H9 (cell line): ENCODE measurements around the gene ADO. TPM values are rescaled to one million over a fixed set of nuclear protein-coding genes. Genes with fewer than 3 reads are reported as not detected.

ENCODE experiments used
- DNase-seq: peaks from one replicate; pipeline ENCODE4 v3.0.0-alpha.2; 2017
- H2AFZ ChIP-seq: one replicate; pipeline ENCODE4 v1.6.1; 2013; ENCODE audit warnings: mild to moderate bottlenecking, low read length, control low read depth, moderate library complexity
- H2AK5ac ChIP-seq: 2 replicates; pipeline ENCODE4 v1.6.1; 2013; ENCODE audit warnings: low read length, control low read depth, mixed read lengths; ENCODE audit not compliant: insufficient read length
- H2BK120ac ChIP-seq: one replicate; pipeline ENCODE4 v1.6.1; 2013; ENCODE audit warnings: low read depth, mild to moderate bottlenecking, low read length, control low read depth, inconsistent platforms; ENCODE audit not compliant: poor library complexity, severe bottlenecking
- H2BK12ac ChIP-seq: 2 replicates; pipeline ENCODE4 v1.6.1; 2013; ENCODE audit warnings: low read length, control low read depth, mixed read lengths, low read depth; ENCODE audit not compliant: insufficient read length
- H2BK15ac ChIP-seq: 2 replicates; pipeline ENCODE4 v1.6.1; 2013; ENCODE audit warnings: low read depth, low read length, control low read depth
- H2BK20ac ChIP-seq: one replicate; pipeline ENCODE4 v1.6.1; 2013; ENCODE audit warnings: low read depth, mild to moderate bottlenecking, low read length, control low read depth, inconsistent platforms; ENCODE audit not compliant: poor library complexity, severe bottlenecking
- H2BK5ac ChIP-seq: 2 replicates; pipeline ENCODE4 v1.6.1; 2013; ENCODE audit warnings: low read length, control low read depth, mixed read lengths; ENCODE audit not compliant: insufficient read length
- H3K14ac ChIP-seq: 2 replicates; pipeline ENCODE4 v1.6.1; 2013; ENCODE audit warnings: low read length, control low read depth; ENCODE audit not compliant: insufficient read depth
- H3K18ac ChIP-seq: 2 replicates; pipeline ENCODE4 v1.6.1; 2013; ENCODE audit warnings: low read depth, mild to moderate bottlenecking, mixed read lengths, low read length, control low read depth; ENCODE audit not compliant: insufficient read length
- H3K23ac ChIP-seq: 2 replicates; pipeline ENCODE4 v1.6.1; 2013; ENCODE audit warnings: low read length, control low read depth, mixed read lengths, low read depth; ENCODE audit not compliant: insufficient read length
- H3K23me2 ChIP-seq: 2 replicates; pipeline ENCODE4 v1.6.1; 2013; ENCODE audit warnings: low read depth, mild to moderate bottlenecking, mixed read lengths, low read length, control low read depth; ENCODE audit not compliant: insufficient read length, poor library complexity, severe bottlenecking
- H3K27ac ChIP-seq: 2 replicates; pipeline ENCODE4 v1.5.1; 2013; ENCODE audit warnings: low read length, control low read depth, mixed read lengths, low read depth; ENCODE audit not compliant: insufficient read length
- H3K27me3 ChIP-seq: 2 replicates; pipeline ENCODE4 v1.6.1; 2013; ENCODE audit warnings: low read length, control low read depth, inconsistent platforms; ENCODE audit not compliant: insufficient read depth
- H3K4ac ChIP-seq: 2 replicates; pipeline ENCODE4 v1.6.1; 2013; ENCODE audit warnings: low read depth, mild to moderate bottlenecking, control low read depth, inconsistent platforms, low read length, moderate library complexity
- H3K4me1 ChIP-seq: 2 replicates; pipeline ENCODE4 v1.6.1; 2013; ENCODE audit warnings: low read length, control low read depth, inconsistent platforms; ENCODE audit not compliant: insufficient read depth
- H3K4me2 ChIP-seq: 2 replicates; pipeline ENCODE4 v1.6.1; 2013; ENCODE audit warnings: low read length, control low read depth, mixed read lengths; ENCODE audit not compliant: insufficient read length, insufficient read depth
- H3K56ac ChIP-seq: 2 replicates; pipeline ENCODE4 v1.6.1; 2013; ENCODE audit warnings: low read depth, mild to moderate bottlenecking, mixed read lengths, low read length, control low read depth; ENCODE audit not compliant: insufficient read length
- H3K79me1 ChIP-seq: 2 replicates; pipeline ENCODE4 v1.6.1; 2013; ENCODE audit warnings: low read depth, mild to moderate bottlenecking, moderate library complexity, low read length, control low read depth, inconsistent platforms; ENCODE audit not compliant: insufficient read depth, poor library complexity, severe bottlenecking
- H3K79me2 ChIP-seq: 2 replicates; pipeline ENCODE4 v1.6.1; 2013; ENCODE audit warnings: low read length, control low read depth, inconsistent platforms; ENCODE audit not compliant: insufficient read depth
- H3K9ac ChIP-seq: 2 replicates; pipeline ENCODE4 v1.6.1; 2013; ENCODE audit warnings: low read length, control low read depth, mixed read lengths; ENCODE audit not compliant: insufficient read length; ENCODE audit errors: extremely low read depth
- H3K9me3 ChIP-seq: one replicate; pipeline ENCODE4 v1.6.1; 2013; ENCODE audit warnings: low read depth, low read length, inconsistent platforms; ENCODE audit not compliant: control insufficient read depth
- H3T11ph ChIP-seq: one replicate; pipeline ENCODE4 v1.6.1; 2013; ENCODE audit warnings: mild to moderate bottlenecking, low read length, control low read depth, inconsistent platforms
- H4K20me1 ChIP-seq: one replicate; pipeline ENCODE4 v1.6.1; 2013; ENCODE audit not compliant: control insufficient read depth, insufficient read length, insufficient read depth
- H4K5ac ChIP-seq: 2 replicates; pipeline ENCODE4 v1.6.1; 2013; ENCODE audit warnings: low read depth, mild to moderate bottlenecking, mixed read lengths, low read length, control low read depth; ENCODE audit not compliant: insufficient read length
- H4K8ac ChIP-seq: replicated peaks from 2 replicates; pipeline ENCODE4 v1.6.1; 2013; ENCODE audit warnings: low read length, control low read depth, mixed read lengths, low read depth; ENCODE audit not compliant: insufficient read length
- H4K91ac ChIP-seq: 2 replicates; pipeline ENCODE4 v1.6.1; 2013; ENCODE audit warnings: low read depth, mild to moderate bottlenecking, moderate library complexity, mixed read lengths, low read length, control low read depth; ENCODE audit not compliant: insufficient read length
- H3K27ac Mint-ChIP-seq, 3 experiments: 2 replicates in 2 of 3; 3 replicates in 1 of 3; pipeline ENCODE4 v1.8.0; 2020 to 2021; ENCODE audit warnings: mixed read lengths in 3 of 3, mild to moderate bottlenecking in 1 of 3, moderate library complexity in 1 of 3
- H3K27me3 Mint-ChIP-seq: 2 replicates; pipeline ENCODE4 v1.8.0; 2021; ENCODE audit warnings: low read depth, mild to moderate bottlenecking, moderate library complexity, mixed read lengths
- H3K36me3 Mint-ChIP-seq, 3 experiments: 2 replicates in 2 of 3; 3 replicates in 1 of 3; pipeline ENCODE4 v1.8.0; 2020 to 2021; ENCODE audit warnings: low read depth in 3 of 3, mixed read lengths in 3 of 3; ENCODE audit not compliant: insufficient read depth in 1 of 3
- H3K4me1 Mint-ChIP-seq, 2 experiments: 2 replicates each; pipeline ENCODE4 v1.8.0; 2020; ENCODE audit warnings: mixed read lengths in 2 of 2
- H3K4me3 Mint-ChIP-seq, 2 experiments: 2 replicates in 1 of 2; 3 replicates in 1 of 2; pipeline ENCODE4 v1.8.0; 2020 to 2021; ENCODE audit warnings: mild to moderate bottlenecking in 2 of 2, mixed read lengths in 2 of 2, moderate library complexity in 1 of 2
- H3K9me3 Mint-ChIP-seq, 2 experiments: 2 replicates in 1 of 2; 3 replicates in 1 of 2; pipeline ENCODE4 v1.8.0; 2020; ENCODE audit warnings: mild to moderate bottlenecking in 2 of 2, mixed read lengths in 2 of 2, moderate library complexity in 1 of 2
- WGBS: extraction: QIAGEN DNeasy Blood & Tissue Kit; methylation state at CpG from one replicate; pipeline ENCODE4 v1.1.7; 2013; ENCODE audit warnings: missing lambda C conversion rate, low lambda C conversion rate, mixed read lengths; ENCODE audit not compliant: insufficient read length; ENCODE audit errors: extremely low coverage; 5-methylcytosine and 5-hydroxymethylcytosine counted together
- total RNA-seq: library from RNA; stranded (reverse); gene quantifications from 2 replicates; pipeline ENCODE4 v1.2.1, GENCODE V29; 2021
- TF ChIP-seq, protein P1 (sequence below): fragments of 200-600 bp; sonication (generic); conservative IDR thresholded peaks from 3 replicates; pipeline ENCODE4 v1.8.0; 2021; ENCODE audit warnings: antibody characterized with exemption, mild to moderate bottlenecking

The ADO gene
- total RNA-seq, 1 experiment from 2014 or later, result 31.6 TPM

DNA sequence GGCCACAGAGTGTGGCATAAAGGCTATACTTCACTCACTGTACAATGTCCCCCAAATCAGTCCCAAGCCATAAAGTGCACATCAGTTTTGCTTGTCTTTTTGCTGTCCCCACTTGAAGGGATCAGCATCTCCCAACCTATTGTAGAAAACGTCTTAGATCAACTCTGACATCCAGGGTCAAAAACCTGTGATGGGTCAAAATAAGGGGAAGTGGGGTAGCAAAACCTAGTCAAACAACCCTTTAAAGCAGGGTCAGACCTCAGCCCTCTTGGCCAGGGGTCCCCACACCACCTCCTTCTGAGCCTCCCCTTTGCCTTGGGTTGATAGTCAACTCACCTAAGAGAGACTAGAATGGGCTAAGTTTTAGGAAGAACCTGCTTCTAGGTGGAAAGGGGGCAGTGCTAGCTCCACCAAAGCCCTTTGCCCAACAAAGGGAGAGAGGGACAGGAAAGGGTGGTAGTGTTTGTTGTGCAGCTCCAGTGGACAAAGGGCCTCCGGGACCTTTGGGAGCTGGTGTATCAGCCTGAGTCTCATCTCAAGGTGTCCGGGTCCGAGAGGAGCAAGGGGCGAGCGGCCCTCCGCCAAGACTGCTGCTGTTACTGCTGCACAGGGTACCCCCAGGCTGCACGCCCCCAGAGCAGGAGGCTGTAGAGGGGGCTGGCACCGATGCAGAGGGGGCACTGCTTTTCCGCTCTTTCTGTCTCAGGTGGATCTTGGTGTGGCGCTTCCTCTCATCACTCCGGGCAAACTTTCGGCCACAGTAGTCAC, 8.3 kb downstream of the ADO start:
- Mint-ChIP-seq H3K9me3 (peaks cover 0 to 4% of the 10 kb centered on the region in 2 experiments; a peak in 2 of 5 replicates), H3K4me1 (peaks cover 20 to 27% of the 10 kb centered on the region in 2 experiments), H3K36me3 (peaks cover 2 to 7% (median 6%) of the 10 kb centered on the region in 3 experiments; a peak in 5 of 7 replicates), H3K4me3 (no peak overlapping the region), H3K27me3 (peaks cover 62% of the 10 kb centered on the region), H3K27ac (no peak overlapping the region; a peak in 1 of 7 replicates)
- no peak overlapping the region for H2BK15ac ChIP-seq
- H3K9me3 ChIP-seq, result no peaks in the 10 kb centered on the region
- no peak overlapping the region for H4K91ac ChIP-seq
- H2BK120ac ChIP-seq, result no peak overlapping the region
- no peak overlapping the region for H3K18ac ChIP-seq
- no CpG with 5 or more reads among the region's 13 CpGs for WGBS
- H3K14ac ChIP-seq, result no peak overlapping the region
- no peak overlapping the region for H2BK20ac ChIP-seq
- H3K27me3 ChIP-seq, result peaks cover 18% of the 10 kb centered on the region; the same call in 1 of the 2 replicates
- H3K4ac ChIP-seq, result no peak overlapping the region
- no peak overlapping the region for H2BK5ac ChIP-seq
- H2AFZ ChIP-seq, result no peak overlapping the region
- H4K8ac ChIP-seq, result no peak overlapping the region
- TF ChIP-seq, protein P1, sequence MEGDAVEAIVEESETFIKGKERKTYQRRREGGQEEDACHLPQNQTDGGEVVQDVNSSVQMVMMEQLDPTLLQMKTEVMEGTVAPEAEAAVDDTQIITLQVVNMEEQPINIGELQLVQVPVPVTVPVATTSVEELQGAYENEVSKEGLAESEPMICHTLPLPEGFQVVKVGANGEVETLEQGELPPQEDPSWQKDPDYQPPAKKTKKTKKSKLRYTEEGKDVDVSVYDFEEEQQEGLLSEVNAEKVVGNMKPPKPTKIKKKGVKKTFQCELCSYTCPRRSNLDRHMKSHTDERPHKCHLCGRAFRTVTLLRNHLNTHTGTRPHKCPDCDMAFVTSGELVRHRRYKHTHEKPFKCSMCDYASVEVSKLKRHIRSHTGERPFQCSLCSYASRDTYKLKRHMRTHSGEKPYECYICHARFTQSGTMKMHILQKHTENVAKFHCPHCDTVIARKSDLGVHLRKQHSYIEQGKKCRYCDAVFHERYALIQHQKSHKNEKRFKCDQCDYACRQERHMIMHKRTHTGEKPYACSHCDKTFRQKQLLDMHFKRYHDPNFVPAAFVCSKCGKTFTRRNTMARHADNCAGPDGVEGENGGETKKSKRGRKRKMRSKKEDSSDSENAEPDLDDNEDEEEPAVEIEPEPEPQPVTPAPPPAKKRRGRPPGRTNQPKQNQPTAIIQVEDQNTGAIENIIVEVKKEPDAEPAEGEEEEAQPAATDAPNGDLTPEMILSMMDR, result no peak
- DNase-seq, result no peak
- H2BK12ac ChIP-seq, result no peak overlapping the region
- no peak overlapping the region for H3K23ac ChIP-seq
- H4K5ac ChIP-seq, result no peak overlapping the region
- no peak overlapping the region for H3K9ac ChIP-seq
- H3T11ph ChIP-seq, result no peak overlapping the region
- H3K4me2 ChIP-seq, result no peak overlapping the region
- H3K4me1 ChIP-seq, result no peaks in the 10 kb centered on the region
- H3K79me1 ChIP-seq, result no peaks in the 10 kb centered on the region
- H4K20me1 ChIP-seq, result no peaks in the 10 kb centered on the region
- peaks cover 25% of the 10 kb centered on the region for H3K23me2 ChIP-seq
- H3K27ac ChIP-seq, result no peak overlapping the region
- no peak overlapping the region for H3K56ac ChIP-seq
- no peaks in the 10 kb centered on the region for H3K79me2 ChIP-seq
- no peak overlapping the region for H2AK5ac ChIP-seq
